HEK293 (cell line): ENCODE results near the gene COPS9.

Experiments used
- CTCF ChIA-PET: fragments of 350-600 bp; formaldehyde crosslinking; extraction: SDS; loops from one replicate; lab custom pipeline; 2021; ENCODE audit warnings: antibody characterized with exemption; lab: Yijun Ruan, JAX
- POLR2A ChIA-PET: fragments of 300-600 bp; formaldehyde crosslinking; extraction: SDS; loops from one replicate; lab custom pipeline; 2020; ENCODE audit warnings: antibody characterized with exemption, inconsistent platforms; lab: Yijun Ruan, JAX
- H3K27ac ChIP-seq: fragments of 200-500 bp; sonication (Bioruptor generic); 2 replicates; pipeline ENCODE4 v1.5.1; 2014; ENCODE audit warnings: low read depth, low read length, control low read depth, inconsistent platforms; ENCODE audit errors: extremely low read depth
- H3K36me3 ChIP-seq, 2 experiments: fragments of 200-500 bp in 1 of 2; sonication (Bioruptor generic) in 1 of 2; 1 replicate in 1 of 2; 2 replicates in 1 of 2; pipeline ENCODE4 v1.5.1; 2014 to 2017; ENCODE audit warnings: inconsistent platforms in 2 of 2, low read length in 2 of 2; ENCODE audit not compliant: control insufficient read depth in 2 of 2, insufficient read depth in 1 of 2
- H3K4me1 ChIP-seq: fragments of 200-500 bp; sonication (Bioruptor generic); 2 replicates; pipeline ENCODE4 v1.5.1; 2014; ENCODE audit warnings: mild to moderate bottlenecking, low read length, inconsistent platforms; ENCODE audit not compliant: control insufficient read depth, insufficient read depth
- H3K4me3 ChIP-seq: 2 replicates; pipeline ENCODE4 v1.5.1; 2011; ENCODE audit warnings: low read depth, mild to moderate bottlenecking, control low read depth, low read length, moderate library complexity
- H3K9me3 ChIP-seq: fragments of 200-500 bp; sonication (Bioruptor generic); 2 replicates; pipeline ENCODE4 v1.5.1; 2014; ENCODE audit warnings: low read depth, low read length, inconsistent platforms; ENCODE audit not compliant: control insufficient read depth, insufficient read depth
- BCL11A ChIP-seq: fragments of 450-650 bp; formaldehyde crosslinking; IDR thresholded peaks from 2 replicates; pipeline ENCODE4 v1.5.1; 2016; ENCODE audit warnings: low read depth, missing biosample characterization, missing genetic modification characterization
- GLIS2 ChIP-seq: fragments of 450-650 bp; formaldehyde crosslinking; IDR thresholded peaks from 2 replicates; pipeline ENCODE4 v1.5.1; 2016; ENCODE audit warnings: missing biosample characterization, missing genetic modification characterization
- HOXC10 ChIP-seq: sonication (generic); formaldehyde crosslinking; IDR thresholded peaks from 2 replicates; pipeline ENCODE4 v1.8.1; 2023; ENCODE audit warnings: mild to moderate bottlenecking, missing genetic modification reagents
- PATZ1 ChIP-seq: fragments of 450-650 bp; formaldehyde crosslinking; IDR thresholded peaks from 2 replicates; pipeline ENCODE4 v1.5.1; 2016; ENCODE audit warnings: missing biosample characterization, missing genetic modification characterization
- PRDM6 ChIP-seq: fragments of 450-650 bp; formaldehyde crosslinking; IDR thresholded peaks from 2 replicates; pipeline ENCODE4 v1.5.1; 2017; ENCODE audit warnings: missing biosample characterization, missing genetic modification characterization
- SCRT1 ChIP-seq: fragments of 450-650 bp; formaldehyde crosslinking; IDR thresholded peaks from 2 replicates; pipeline ENCODE4 v1.5.1; 2016; ENCODE audit warnings: missing biosample characterization, missing genetic modification characterization, borderline replicate concordance
- SCRT2 ChIP-seq: fragments of 450-650 bp; formaldehyde crosslinking; IDR thresholded peaks from 2 replicates; pipeline ENCODE4 v1.5.1; 2016; ENCODE audit warnings: missing biosample characterization, missing genetic modification characterization
- TRIM28 ChIP-seq: IDR thresholded peaks from 2 replicates; pipeline ENCODE4 v1.6.1; 2011; ENCODE audit warnings: low read length, control low read depth, borderline replicate concordance
- WT1 ChIP-seq: fragments of 450-650 bp; formaldehyde crosslinking; IDR thresholded peaks from 2 replicates; pipeline ENCODE4 v1.5.1; 2016; ENCODE audit warnings: missing biosample characterization, missing genetic modification characterization
- ZIC2 ChIP-seq: fragments of 450-650 bp; formaldehyde crosslinking; IDR thresholded peaks from 2 replicates; pipeline ENCODE4 v1.5.1; 2016; ENCODE audit warnings: missing biosample characterization, missing genetic modification characterization
- ZNF157 ChIP-seq: fragments of 450-650 bp; formaldehyde crosslinking; IDR thresholded peaks from 2 replicates; pipeline ENCODE4 v1.5.1; 2016; ENCODE audit warnings: missing biosample characterization, missing genetic modification characterization
- ZNF416 ChIP-seq: fragments of 450-650 bp; formaldehyde crosslinking; IDR thresholded peaks from 2 replicates; pipeline ENCODE4 v1.5.1; 2016; ENCODE audit warnings: missing biosample characterization, missing genetic modification characterization
- ZNF514 ChIP-seq: fragments of 450-650 bp; formaldehyde crosslinking; IDR thresholded peaks from 2 replicates; pipeline ENCODE4 v1.5.1; 2016; ENCODE audit warnings: missing biosample characterization, missing genetic modification characterization
- ZNF549 ChIP-seq: fragments of 450-650 bp; IDR thresholded peaks from 2 replicates; pipeline ENCODE4 v1.5.1; 2018; ENCODE audit warnings: missing biosample characterization, missing genetic modification characterization, mild to moderate bottlenecking, inconsistent platforms, moderate library complexity
- ZNF560 ChIP-seq: fragments of 450-650 bp; formaldehyde crosslinking; IDR thresholded peaks from 2 replicates; pipeline ENCODE4 v1.5.1; 2017; ENCODE audit warnings: missing biosample characterization, missing genetic modification characterization, borderline replicate concordance
- ZNF654 ChIP-seq: fragments of 450-650 bp; formaldehyde crosslinking; IDR thresholded peaks from 2 replicates; pipeline ENCODE4 v1.5.1; 2016; ENCODE audit warnings: low read depth, missing biosample characterization, missing genetic modification characterization
- ZNF658 ChIP-seq: fragments of 450-650 bp; formaldehyde crosslinking; IDR thresholded peaks from 2 replicates; pipeline ENCODE4; 2016; ENCODE audit warnings: missing biosample characterization, missing genetic modification characterization
- ZNF701 ChIP-seq: fragments of 450-650 bp; formaldehyde crosslinking; IDR thresholded peaks from 2 replicates; pipeline ENCODE4 v1.5.1; 2016; ENCODE audit warnings: missing biosample characterization, missing genetic modification characterization
- ZNF777 ChIP-seq: fragments of 450-650 bp; formaldehyde crosslinking; IDR thresholded peaks from 2 replicates; pipeline ENCODE4 v1.5.1; 2017; ENCODE audit warnings: missing biosample characterization, missing genetic modification characterization, borderline replicate concordance
- ZSCAN23 ChIP-seq: fragments of 450-650 bp; formaldehyde crosslinking; IDR thresholded peaks from 2 replicates; pipeline ENCODE4 v1.5.1; 2016; ENCODE audit warnings: missing biosample characterization, missing genetic modification characterization
- TF ChIP-seq, protein P1 (sequence below): fragments of 450-650 bp; formaldehyde crosslinking; IDR thresholded peaks from 2 replicates; pipeline ENCODE4 v1.5.1; 2016; ENCODE audit warnings: missing biosample characterization, missing genetic modification characterization
- TF ChIP-seq, protein P2 (sequence below): fragments of 450-650 bp; formaldehyde crosslinking; IDR thresholded peaks from 2 replicates; pipeline ENCODE4 v1.5.1; 2016; ENCODE audit warnings: missing biosample characterization, missing genetic modification characterization

Gene COPS9

DNA sequence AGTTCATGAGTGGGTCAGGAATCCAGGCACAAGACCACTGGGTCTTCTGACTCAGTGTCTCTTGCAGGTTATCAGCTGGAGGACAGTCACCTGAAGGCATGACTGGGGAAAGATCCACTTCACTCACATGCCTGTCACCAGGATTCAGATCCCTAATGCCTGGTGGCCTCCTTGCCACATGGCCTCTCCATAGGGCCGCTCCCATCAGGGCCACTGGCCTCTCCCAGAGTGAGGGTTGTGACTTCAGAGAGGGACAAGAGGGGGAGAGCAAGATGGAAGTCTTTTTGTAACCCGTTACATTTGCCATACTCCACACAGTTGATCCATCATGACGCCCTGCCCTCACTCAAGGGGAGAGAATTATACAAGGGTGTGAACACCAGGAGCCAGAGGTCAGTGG lies 17.3 kb upstream of the COPS9 start:
- H3K36me3 ChIP-seq: no peaks in the 10 kb centered on the region
- ChIA-PET CTCF (interaction anchor here (0.6 to 0.9 kb wide), 3 partner anchors 79 to 452 kb away, joined by 3 to 7 read pairs (median 6); no protein-coding TSS in a partner anchor), POLR2A (no interaction called here)
- H3K4me1 ChIP-seq: no peaks in the 10 kb centered on the region
- H3K9me3 ChIP-seq: no peaks in the 10 kb centered on the region
- H3K27ac ChIP-seq: no peak overlapping the region
- no peak overlapping the region for H3K4me3 ChIP-seq
- no peak for TF ChIP-seq ZNF514 (tag by site-specific recombination)
- no peak for TF ChIP-seq ZNF701 (tag by site-specific recombination)

GRCh38 chr2:240151477-240152031 lies 15.4 kb upstream of the COPS9 start:
- no peak overlapping the region for H3K4me3 ChIP-seq
- TF ChIP-seq ZNF658 (tag by site-specific recombination) (no peak), ZNF416 (tag by site-specific recombination) (no peak), TRIM28 (no peak), BCL11A (tag by site-specific recombination) (no peak), ZNF777 (no peak), ZNF549 (no peak), PRDM6 (tag by site-specific recombination) (no peak), ZNF157 (no peak), GLIS2 (tag by site-specific recombination) (no peak), WT1 (tag by site-specific recombination) (no peak), HOXC10 (no peak), ZNF560 (tag by site-specific recombination) (no peak)
- TF ChIP-seq, protein P1, sequence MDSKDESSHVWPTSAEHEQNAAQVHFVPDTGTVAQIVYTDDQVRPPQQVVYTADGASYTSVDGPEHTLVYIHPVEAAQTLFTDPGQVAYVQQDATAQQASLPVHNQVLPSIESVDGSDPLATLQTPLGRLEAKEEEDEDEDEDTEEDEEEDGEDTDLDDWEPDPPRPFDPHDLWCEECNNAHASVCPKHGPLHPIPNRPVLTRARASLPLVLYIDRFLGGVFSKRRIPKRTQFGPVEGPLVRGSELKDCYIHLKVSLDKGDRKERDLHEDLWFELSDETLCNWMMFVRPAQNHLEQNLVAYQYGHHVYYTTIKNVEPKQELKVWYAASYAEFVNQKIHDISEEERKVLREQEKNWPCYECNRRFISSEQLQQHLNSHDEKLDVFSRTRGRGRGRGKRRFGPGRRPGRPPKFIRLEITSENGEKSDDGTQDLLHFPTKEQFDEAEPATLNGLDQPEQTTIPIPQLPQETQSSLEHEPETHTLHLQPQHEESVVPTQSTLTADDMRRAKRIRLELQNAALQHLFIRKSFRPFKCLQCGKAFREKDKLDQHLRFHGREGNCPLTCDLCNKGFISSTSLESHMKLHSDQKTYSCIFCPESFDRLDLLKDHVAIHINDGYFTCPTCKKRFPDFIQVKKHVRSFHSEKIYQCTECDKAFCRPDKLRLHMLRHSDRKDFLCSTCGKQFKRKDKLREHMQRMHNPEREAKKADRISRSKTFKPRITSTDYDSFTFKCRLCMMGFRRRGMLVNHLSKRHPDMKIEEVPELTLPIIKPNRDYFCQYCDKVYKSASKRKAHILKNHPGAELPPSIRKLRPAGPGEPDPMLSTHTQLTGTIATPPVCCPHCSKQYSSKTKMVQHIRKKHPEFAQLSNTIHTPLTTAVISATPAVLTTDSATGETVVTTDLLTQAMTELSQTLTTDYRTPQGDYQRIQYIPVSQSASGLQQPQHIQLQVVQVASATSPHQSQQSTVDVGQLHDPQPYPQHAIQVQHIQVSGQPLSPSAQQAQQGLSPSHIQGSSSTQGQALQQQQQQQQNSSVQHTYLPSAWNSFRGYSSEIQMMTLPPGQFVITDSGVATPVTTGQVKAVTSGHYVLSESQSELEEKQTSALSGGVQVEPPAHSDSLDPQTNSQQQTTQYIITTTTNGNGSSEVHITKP (tag by site-specific recombination): no peak
- CTCF ChIA-PET: interaction anchor here (0.6 to 2.5 kb wide), 6 partner anchors 77 to 1436 kb away, joined by 3 to 8 read pairs (median 4); no protein-coding TSS in a partner anchor
- no peaks in the 10 kb centered on the region for H3K4me1 ChIP-seq
- no peak overlapping the region for H3K27ac ChIP-seq
- POLR2A ChIA-PET: no interaction called here
- H3K36me3 ChIP-seq: no peaks in the 10 kb centered on the region
- H3K9me3 ChIP-seq: no peaks in the 10 kb centered on the region

DNA sequence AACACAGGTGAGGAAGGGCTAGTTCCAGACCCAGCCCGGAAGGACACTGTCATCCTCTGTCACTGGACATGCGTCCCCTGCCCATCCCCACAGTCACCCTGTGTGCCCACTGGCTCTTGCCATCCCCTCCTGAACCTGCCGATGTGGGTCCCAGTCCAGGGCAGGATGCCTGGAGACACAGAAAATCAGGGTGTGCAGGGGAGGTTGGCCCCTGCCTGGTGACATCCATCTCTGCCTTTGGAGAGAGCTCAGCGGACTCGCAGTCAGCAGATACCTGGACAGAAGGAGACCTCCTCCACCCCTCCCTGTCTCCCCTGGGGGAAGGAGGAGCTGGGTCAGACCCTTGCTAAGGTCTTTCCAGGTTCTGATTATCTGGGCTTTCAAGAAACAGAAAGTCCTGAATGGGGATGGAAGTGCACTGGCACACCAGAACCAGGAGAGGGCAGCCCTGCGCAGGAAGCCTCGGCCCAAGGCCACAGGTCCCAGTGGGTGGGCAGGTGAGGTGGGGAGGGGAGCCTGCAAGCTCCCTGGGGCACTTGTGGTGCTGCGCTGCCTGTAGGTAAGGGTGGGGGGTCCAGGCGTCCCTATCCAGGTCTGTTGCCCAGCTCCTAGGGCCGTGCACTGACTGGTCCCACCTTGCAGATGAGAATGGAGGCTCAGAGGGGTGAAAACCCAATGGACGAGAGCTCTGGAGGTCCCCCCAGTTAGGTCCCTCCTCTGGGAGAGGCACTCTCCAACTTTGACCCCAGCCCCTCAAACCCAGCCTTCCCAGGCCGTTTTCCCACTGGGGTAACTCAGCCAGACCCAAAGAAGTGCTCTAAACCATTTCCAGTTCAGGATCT lies 14.1 kb upstream of the COPS9 start:
- Histone ChIP-seq H3K36me3 (no peaks in the 10 kb centered on the region), H3K9me3 (no peaks in the 10 kb centered on the region), H3K4me3 (no peak overlapping the region), H3K4me1 (no peaks in the 10 kb centered on the region), H3K27ac (no peak overlapping the region)
- ChIA-PET CTCF (interaction anchor here (0.5 to 2.5 kb wide), 22 partner anchors 10 to 1253 kb away, joined by 3 to 9 read pairs (median 4); partner anchors contain the start of genes GPC1 and OTOS), POLR2A (no interaction called here)
- TF ChIP-seq PATZ1 (tag by site-specific recombination) (0 out of 2 replicates have a peak, but pooled peaks have one; percentile 17), ZNF654 (tag by site-specific recombination) (peak; percentile 53), ZIC2 (tag by site-specific recombination) (peak; percentile 36; the same call in 1 of the 2 replicates), ZSCAN23 (tag by site-specific recombination) (no peak), SCRT2 (peak; percentile 76), SCRT1 (tag by site-specific recombination) (peak; percentile 81; the same call in 1 of the 2 replicates)
- TF ChIP-seq, protein P2, sequence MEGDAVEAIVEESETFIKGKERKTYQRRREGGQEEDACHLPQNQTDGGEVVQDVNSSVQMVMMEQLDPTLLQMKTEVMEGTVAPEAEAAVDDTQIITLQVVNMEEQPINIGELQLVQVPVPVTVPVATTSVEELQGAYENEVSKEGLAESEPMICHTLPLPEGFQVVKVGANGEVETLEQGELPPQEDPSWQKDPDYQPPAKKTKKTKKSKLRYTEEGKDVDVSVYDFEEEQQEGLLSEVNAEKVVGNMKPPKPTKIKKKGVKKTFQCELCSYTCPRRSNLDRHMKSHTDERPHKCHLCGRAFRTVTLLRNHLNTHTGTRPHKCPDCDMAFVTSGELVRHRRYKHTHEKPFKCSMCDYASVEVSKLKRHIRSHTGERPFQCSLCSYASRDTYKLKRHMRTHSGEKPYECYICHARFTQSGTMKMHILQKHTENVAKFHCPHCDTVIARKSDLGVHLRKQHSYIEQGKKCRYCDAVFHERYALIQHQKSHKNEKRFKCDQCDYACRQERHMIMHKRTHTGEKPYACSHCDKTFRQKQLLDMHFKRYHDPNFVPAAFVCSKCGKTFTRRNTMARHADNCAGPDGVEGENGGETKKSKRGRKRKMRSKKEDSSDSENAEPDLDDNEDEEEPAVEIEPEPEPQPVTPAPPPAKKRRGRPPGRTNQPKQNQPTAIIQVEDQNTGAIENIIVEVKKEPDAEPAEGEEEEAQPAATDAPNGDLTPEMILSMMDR (tag by site-specific recombination): peak; percentile 73
